22Rv1 (cell line): ENCODE results near the gene FERMT1.

Experiments
- CTCF ChIP-seq: fragments of 450-650 bp; IDR thresholded peaks from 2 replicates; pipeline ENCODE4 v1.5.1; 2017; ENCODE audit warnings: mild to moderate bottlenecking
- ZFX ChIP-seq: fragments of 450-650 bp; IDR thresholded peaks from 2 replicates; pipeline ENCODE4 v1.6.1; 2017; ENCODE audit warnings: antibody characterized with exemption, borderline replicate concordance

GRCh38 chr20:6135347-6135746, 12.5 kb upstream of the FERMT1 start:
- TF ChIP-seq CTCF (no peak), ZFX (no peak)
